KMS-11 (cell line): Measurements from ENCODE around the gene DSG2.
"Not testable (repeated sequence)": the region's sequence is repeated elsewhere in the genome, so short reads cannot be mapped to it uniquely, and the experiment has no call there.

Source experiments
- H2AFZ ChIP-seq: fragments of 200-600 bp; sonication (generic); 2 replicates; pipeline ENCODE4 v1.6.1; 2016; ENCODE audit warnings: antibody characterized with exemption, mixed run types, low read depth
- H3K27ac ChIP-seq: fragments of 200-600 bp; sonication (generic); 2 replicates; pipeline ENCODE4 v1.6.1; 2016; ENCODE audit warnings: mild to moderate bottlenecking, mixed run types
- H3K27me3 ChIP-seq: fragments of 200-600 bp; sonication (generic); 2 replicates; pipeline ENCODE4 v1.6.1; 2017; ENCODE audit warnings: mild to moderate bottlenecking, low read depth, mixed run types, moderate library complexity; ENCODE audit not compliant: insufficient read depth
- H3K36me3 ChIP-seq: fragments of 200-600 bp; sonication (generic); 2 replicates; pipeline ENCODE4 v1.6.1; 2017; ENCODE audit warnings: mild to moderate bottlenecking, mixed run types; ENCODE audit not compliant: insufficient read depth
- H3K4me1 ChIP-seq: fragments of 200-600 bp; sonication (generic); 2 replicates; pipeline ENCODE4 v1.6.1; 2016; ENCODE audit warnings: mild to moderate bottlenecking, low read depth, mixed run types; ENCODE audit not compliant: poor library complexity, severe bottlenecking
- H3K4me2 ChIP-seq: fragments of 200-600 bp; sonication (generic); 2 replicates; pipeline ENCODE4 v1.7.0; 2016; ENCODE audit warnings: mild to moderate bottlenecking, mixed run types
- H3K4me3 ChIP-seq: fragments of 200-600 bp; sonication (generic); IDR thresholded peaks from 2 replicates; pipeline ENCODE4 v1.6.1; 2017; ENCODE audit warnings: low read depth, low read length, mixed read lengths; ENCODE audit not compliant: insufficient read depth
- H3K79me2 ChIP-seq: fragments of 200-600 bp; sonication (generic); 2 replicates; pipeline ENCODE4 v1.6.1; 2016; ENCODE audit warnings: low read depth, mixed run types; ENCODE audit not compliant: insufficient read depth
- H3K9ac ChIP-seq: fragments of 200-600 bp; sonication (generic); 2 replicates; pipeline ENCODE4 v1.6.1; 2016; ENCODE audit warnings: mild to moderate bottlenecking, mixed run types
- H4K20me1 ChIP-seq: fragments of 200-600 bp; sonication (generic); 2 replicates; pipeline ENCODE4 v1.6.1; 2016; ENCODE audit warnings: mild to moderate bottlenecking, mixed run types; ENCODE audit not compliant: insufficient read depth
- TF ChIP-seq, protein P1 (sequence below): fragments of 200-600 bp; sonication (generic); conservative IDR thresholded peaks from 2 replicates; pipeline ENCODE4 v1.6.1; 2017; ENCODE audit warnings: low read depth, mild to moderate bottlenecking, antibody characterized with exemption, low read length, moderate library complexity, mixed read lengths

DSG2 gene

DNA sequence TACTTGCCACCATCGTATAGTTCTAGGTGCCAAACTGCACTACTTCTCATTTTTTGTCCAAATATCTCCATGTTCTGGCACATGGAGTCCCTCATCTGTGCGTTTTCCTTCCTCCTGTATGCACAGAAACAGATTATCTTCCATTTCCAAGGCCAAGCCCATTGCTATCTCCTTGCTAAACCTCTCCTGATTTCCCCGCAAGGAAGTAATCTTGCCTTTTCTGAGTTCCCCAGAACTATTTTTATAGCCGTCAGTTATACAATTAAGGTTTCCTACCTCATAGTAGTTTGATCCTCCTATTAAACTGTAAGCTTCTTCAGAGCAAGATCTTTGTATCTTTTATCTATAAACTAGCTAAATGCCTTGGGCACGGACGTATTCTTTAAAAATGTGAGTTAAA, 7.2 kb downstream of the DSG2 start:
- Histone ChIP-seq H2AFZ (no peak overlapping the region), H3K36me3 (no peaks in the 10 kb centered on the region), H3K4me2 (no peak overlapping the region), H4K20me1 (no peaks in the 10 kb centered on the region), H3K4me3 (no peak overlapping the region), H3K79me2 (peaks cover 56% of the 10 kb centered on the region; the same call in 1 of the 2 replicates), H3K27ac (no peak overlapping the region), H3K4me1 (peaks cover 22% of the 10 kb centered on the region), H3K9ac (no peak overlapping the region), H3K27me3 (no peaks in the 10 kb centered on the region)
- TF ChIP-seq, protein P1, sequence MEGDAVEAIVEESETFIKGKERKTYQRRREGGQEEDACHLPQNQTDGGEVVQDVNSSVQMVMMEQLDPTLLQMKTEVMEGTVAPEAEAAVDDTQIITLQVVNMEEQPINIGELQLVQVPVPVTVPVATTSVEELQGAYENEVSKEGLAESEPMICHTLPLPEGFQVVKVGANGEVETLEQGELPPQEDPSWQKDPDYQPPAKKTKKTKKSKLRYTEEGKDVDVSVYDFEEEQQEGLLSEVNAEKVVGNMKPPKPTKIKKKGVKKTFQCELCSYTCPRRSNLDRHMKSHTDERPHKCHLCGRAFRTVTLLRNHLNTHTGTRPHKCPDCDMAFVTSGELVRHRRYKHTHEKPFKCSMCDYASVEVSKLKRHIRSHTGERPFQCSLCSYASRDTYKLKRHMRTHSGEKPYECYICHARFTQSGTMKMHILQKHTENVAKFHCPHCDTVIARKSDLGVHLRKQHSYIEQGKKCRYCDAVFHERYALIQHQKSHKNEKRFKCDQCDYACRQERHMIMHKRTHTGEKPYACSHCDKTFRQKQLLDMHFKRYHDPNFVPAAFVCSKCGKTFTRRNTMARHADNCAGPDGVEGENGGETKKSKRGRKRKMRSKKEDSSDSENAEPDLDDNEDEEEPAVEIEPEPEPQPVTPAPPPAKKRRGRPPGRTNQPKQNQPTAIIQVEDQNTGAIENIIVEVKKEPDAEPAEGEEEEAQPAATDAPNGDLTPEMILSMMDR: no peak

DNA sequence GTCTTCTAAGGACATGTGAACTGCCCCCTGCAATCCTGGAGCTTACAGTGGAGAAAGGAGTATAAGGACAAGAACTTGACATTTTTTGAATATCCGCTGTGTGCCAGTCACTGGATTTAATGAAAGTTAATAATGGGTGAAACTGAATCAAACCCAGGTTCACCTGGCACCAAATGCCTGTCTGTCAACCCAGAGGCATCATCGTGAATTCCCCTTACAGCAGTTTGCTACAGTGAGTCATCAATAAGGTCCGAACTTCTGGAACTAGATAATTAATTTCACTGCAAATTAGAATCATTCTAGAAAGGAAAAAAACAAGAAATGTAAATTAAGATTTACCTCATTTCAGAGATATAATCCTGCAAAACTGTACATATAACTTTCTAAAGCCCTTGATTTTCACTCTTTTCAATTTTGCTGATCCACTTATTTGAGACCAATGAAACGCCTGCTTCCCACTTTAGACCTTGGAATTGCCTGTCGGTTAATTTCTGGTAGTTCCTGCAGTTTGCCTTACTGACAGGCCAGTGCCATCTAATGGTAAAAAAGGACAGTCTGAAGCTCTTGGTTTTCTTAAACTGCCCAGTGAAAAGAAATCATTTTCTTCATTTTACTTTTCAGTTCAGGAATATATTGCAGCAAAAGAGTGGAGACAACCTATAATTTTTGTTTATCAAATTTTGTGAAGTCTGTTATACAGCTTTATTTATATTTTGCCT, 8.2 kb downstream of the DSG2 start:
- Histone ChIP-seq H2AFZ (no peak overlapping the region), H3K79me2 (peaks cover 49% of the 10 kb centered on the region; the same call in 1 of the 2 replicates), H3K4me1 (peaks cover 17% of the 10 kb centered on the region), H3K27ac (no peak overlapping the region), H3K4me3 (no peak overlapping the region), H3K4me2 (no peak overlapping the region), H3K27me3 (no peaks in the 10 kb centered on the region), H3K36me3 (no peaks in the 10 kb centered on the region), H3K9ac (no peak overlapping the region), H4K20me1 (no peaks in the 10 kb centered on the region)
- TF ChIP-seq, protein P1: no peak

DNA sequence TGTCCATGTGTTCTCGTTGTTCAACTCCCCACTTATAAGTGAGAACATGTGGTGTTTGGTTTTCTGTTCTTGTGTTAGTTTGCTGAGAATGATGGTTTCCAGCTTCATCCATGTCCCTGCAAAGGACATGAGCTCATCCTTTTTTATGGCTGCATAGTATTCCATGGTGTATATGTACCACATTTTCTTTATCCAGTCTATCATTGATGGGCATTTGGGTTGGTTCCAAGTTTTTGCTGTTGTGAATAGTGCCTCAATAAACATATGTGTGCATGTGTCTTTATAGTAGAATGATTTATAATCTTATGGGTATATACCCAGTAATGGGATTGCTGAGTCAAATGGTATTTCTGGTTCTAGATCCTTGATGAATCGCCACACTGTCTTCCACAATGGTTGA, 9.1 kb downstream of the DSG2 start:
- H3K27me3 ChIP-seq, H3K9ac ChIP-seq, H3K27ac ChIP-seq, H2AFZ ChIP-seq, H3K4me3 ChIP-seq, H3K36me3 ChIP-seq, H3K4me2 ChIP-seq, H4K20me1 ChIP-seq: not testable (repeated sequence)
- Histone ChIP-seq H3K79me2 (peaks cover 40% of the 10 kb centered on the region; the same call in 1 of the 2 replicates), H3K4me1 (peaks cover 13% of the 10 kb centered on the region)

DNA sequence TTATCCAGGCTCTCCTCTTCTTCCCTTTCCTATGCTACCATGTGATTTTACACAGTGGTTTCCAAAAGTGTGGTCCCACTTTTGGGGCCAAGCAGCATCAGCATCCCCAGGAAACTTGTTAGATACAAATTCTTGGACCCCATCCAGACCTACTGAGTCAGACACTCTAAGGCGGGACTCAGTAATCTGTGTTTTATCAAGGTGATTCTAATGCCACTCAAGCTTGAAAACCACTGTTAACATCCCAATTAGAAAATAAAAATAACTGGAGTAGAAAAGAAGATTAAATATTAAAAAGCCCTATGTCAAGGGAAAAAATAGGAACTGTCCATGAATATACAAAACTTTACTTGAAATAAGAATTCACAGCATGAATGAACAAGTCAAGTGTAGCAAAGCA, 10.8 kb downstream of the DSG2 start:
- H3K36me3 ChIP-seq: no peaks in the 10 kb centered on the region
- no peak overlapping the region for H3K4me3 ChIP-seq
- no peak overlapping the region for H3K27ac ChIP-seq
- no peak overlapping the region for H3K4me2 ChIP-seq
- TF ChIP-seq, protein P1: no peak
- H3K27me3 ChIP-seq: no peaks in the 10 kb centered on the region
- H4K20me1 ChIP-seq: no peaks in the 10 kb centered on the region
- no peak overlapping the region for H2AFZ ChIP-seq
- H3K79me2 ChIP-seq: peaks cover 33% of the 10 kb centered on the region; the same call in 1 of the 2 replicates
- H3K9ac ChIP-seq: no peak overlapping the region
- H3K4me1 ChIP-seq: peaks cover 13% of the 10 kb centered on the region

DNA sequence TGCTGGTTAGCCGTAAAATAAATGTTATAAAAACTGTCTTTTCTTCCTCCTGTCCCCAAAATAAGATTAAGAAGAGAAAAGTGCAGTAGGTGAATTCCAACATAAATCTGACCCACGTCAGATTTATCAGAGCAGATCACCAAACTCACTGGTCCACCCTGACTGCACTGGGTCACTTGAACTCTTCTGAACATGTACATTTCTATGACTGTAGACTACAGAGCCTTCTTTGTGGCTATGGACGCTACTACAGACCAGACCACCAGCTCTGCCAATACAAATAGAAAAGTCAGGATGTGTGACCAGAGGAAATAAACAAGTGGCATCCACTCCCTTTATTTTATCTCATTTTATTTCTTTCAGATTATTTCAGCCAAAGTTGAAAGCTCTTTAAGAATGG, 11.6 kb downstream of the DSG2 start:
- TF ChIP-seq, protein P1: no peak
- Histone ChIP-seq H4K20me1 (no peaks in the 10 kb centered on the region), H3K9ac (no peak overlapping the region), H3K4me3 (no peak overlapping the region), H3K79me2 (peaks cover 31% of the 10 kb centered on the region; the same call in 1 of the 2 replicates), H3K27ac (no peak overlapping the region), H2AFZ (no peak overlapping the region), H3K27me3 (no peaks in the 10 kb centered on the region), H3K4me1 (peaks cover 13% of the 10 kb centered on the region), H3K36me3 (no peaks in the 10 kb centered on the region), H3K4me2 (0 out of 2 replicates have a peak overlapping the region, but pooled peaks have one; percentile 1)
